Measurements from ENCODE around the gene CFD.
"Not testable (repeated sequence)": the region's sequence is repeated elsewhere in the genome, so short reads cannot be mapped to it uniquely, and the experiment has no call there.

Gene CFD

DNA sequence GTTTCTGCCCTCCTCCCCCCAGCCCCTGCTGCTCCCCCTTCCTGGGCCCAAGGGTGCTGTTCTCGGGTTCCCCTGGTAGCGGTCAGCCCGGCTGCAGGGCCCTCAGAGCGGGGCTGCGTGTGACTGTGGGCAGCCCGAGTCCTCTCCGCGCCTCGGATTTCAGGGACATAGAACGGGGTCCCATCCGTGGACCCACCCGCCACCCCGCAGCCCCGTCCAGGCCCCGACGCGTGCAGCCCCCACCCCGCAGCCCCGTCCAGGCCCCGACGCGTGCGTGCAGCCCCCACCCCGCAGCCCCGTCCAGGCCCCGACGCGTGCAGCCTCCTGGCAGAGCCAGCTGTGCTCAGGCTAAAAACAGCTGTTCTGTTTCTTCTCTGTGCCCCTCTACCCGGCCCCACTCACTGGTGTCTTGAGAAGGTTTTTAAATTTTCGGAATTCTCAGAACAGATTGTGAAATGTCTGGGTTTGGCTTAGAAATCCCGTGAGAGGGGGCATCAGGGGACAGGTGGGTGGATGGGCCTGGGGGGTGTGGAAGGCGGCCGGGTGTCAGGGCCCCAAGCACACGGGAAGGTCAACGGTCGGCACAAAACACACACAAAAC, 24.2 kb upstream of the CFD start:
- H3K4me3 ChIP-seq (ENCODE audit: low read length): no peak overlapping the region
- no peak for TF ChIP-seq ZNF274 (IDR thresholded peaks at IDR 0.05; ENCODE audit: low read depth, low read length)

DNA sequence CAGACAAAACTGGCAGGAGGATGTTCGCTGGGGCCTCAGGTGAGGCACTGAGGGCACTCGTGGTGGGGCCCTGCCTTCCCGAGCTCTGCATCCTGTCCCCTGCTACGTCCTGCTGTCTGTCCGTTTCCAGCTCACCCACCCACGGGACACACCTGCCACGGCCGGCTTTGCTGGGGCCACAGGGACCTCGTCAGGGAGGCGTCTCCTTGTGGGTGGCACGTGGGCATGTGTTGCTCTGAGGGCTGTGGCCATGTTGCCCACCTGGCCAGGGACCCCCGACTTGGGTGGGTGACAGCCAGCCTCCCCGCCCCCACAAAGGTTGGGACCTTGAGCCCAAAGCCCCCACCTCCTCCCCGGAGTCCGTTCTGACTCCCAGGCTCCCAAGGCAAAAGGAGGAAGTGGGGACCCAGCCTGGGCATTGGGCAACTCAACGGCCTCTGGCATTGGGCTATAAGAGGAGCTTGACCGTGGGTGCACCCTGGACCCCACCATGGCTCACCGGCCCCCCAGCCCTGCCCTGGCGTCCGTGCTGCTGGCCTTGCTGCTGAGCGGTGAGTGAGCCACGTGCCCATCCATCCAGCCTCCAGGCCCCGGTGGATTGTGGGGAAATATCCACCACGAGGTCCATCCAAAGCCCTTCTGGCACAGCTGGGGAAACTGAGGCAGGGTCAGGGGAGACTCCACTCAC, 18.8 kb upstream of the CFD start, which contains the start of gene PRTN3:
Gene PRTN3 (plus strand): TSS at position 481 of the 688 bp plus-strand sequence. CDS start 10 bp downstream, at position 491.
- H3K4me3 ChIP-seq (ENCODE audit: low read length): no peak within 1 kb of the TSS
- no peak for TF ChIP-seq ZNF274 (IDR thresholded peaks at IDR 0.05; ENCODE audit: low read depth, low read length)

DNA sequence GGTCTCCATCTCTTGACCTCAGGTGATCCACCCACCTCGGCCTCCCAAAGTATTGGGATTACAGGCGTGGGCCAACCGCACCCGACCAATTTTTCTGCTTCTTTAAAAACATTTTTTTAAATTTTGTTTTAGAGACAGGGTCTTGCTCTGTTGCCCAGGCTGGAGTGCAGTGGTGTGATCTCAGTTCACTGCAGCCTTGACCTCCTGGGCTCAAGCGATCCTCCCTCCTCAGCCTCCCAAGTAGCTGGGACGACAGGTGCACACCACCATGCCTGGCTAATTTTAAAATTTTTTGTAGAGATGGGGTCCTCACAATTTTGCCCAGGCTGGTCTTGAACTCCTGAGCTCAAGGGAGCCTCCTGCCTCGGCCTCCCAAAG, 16.7 kb upstream of the CFD start:
- not testable (repeated sequence) for H3K4me3 ChIP-seq (ENCODE audit: low read length)

DNA sequence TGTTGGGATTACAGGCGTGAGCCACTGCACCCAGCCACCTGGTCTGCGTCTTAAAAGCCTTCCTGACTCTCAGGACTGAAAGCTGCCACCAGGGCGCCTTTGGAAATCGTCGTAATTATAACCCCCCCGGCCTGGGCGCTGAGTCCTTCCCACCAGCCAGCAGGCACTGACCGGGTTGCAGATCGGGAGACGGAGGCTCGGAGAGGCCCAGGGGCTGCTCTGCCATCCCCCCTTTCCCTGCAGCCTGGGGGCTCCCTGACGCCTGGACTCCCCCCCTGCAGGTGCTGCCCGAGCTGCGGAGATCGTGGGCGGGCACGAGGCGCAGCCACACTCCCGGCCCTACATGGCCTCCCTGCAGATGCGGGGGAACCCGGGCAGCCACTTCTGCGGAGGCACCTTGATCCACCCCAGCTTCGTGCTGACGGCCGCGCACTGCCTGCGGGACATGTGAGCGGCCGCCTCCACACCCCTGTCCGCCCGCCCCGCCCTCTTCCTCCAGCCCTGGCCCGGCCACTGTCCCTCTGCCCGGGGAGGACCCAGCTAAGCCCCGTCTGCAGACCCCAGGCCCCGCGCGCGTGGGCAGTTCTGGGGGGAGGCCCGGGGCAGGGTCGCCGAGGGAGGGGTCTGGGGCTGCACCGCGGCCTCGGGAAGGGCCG, 16.2 kb upstream of the CFD start:
- no peak for TF ChIP-seq ZNF274 (IDR thresholded peaks at IDR 0.05; ENCODE audit: low read depth, low read length)
- no peak overlapping the region for H3K4me3 ChIP-seq (ENCODE audit: low read length)

DNA sequence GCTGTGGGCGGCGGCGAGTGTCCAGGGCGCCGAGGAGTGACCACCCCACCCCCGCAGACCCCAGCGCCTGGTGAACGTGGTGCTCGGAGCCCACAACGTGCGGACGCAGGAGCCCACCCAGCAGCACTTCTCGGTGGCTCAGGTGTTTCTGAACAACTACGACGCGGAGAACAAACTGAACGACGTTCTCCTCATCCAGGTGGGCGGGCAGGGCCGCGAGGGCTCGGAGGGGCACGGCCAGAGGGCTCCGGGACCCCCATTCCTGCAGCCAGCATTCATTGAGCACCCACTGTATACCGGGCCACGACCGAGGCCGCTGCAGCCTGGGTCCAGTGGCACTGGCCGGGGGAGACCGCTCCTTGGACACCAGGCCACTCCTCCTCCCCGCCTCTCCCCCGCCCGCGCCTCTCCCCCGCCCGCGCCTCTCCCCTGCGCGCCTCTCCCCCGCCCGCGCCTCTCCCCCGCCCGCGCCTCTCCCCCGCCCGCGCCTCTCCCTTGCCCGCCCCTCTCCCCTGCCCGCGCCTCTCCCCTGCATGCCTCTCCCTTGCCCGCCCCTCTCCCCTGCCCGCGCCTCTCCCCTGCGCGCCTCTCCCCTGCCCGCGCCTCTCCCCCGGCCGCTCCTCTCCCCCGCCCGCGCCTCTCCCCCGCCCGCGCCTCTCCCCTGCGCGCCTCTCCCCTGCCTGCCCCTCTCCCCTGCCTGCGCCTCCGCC, 15.5 kb upstream of the CFD start:
- no peak overlapping the region for H3K4me3 ChIP-seq (ENCODE audit: low read length)
- TF ChIP-seq ZNF274 (IDR thresholded peaks at IDR 0.05; ENCODE audit: low read depth, low read length): no peak

- no peak overlapping the region for H3K4me3 ChIP-seq (ENCODE audit: low read length)
- no peak for TF ChIP-seq ZNF274 (IDR thresholded peaks at IDR 0.05; ENCODE audit: low read depth, low read length)
These were observed 14.9 kb upstream of the CFD start for GRCh38 chr19:844546-844971.

GRCh38 chr19:845707-846521, 13.6 kb upstream of the CFD start:
- TF ChIP-seq ZNF274 (IDR thresholded peaks at IDR 0.05; ENCODE audit: low read depth, low read length): no peak
- H3K4me3 ChIP-seq (ENCODE audit: low read length): no peak overlapping the region

DNA sequence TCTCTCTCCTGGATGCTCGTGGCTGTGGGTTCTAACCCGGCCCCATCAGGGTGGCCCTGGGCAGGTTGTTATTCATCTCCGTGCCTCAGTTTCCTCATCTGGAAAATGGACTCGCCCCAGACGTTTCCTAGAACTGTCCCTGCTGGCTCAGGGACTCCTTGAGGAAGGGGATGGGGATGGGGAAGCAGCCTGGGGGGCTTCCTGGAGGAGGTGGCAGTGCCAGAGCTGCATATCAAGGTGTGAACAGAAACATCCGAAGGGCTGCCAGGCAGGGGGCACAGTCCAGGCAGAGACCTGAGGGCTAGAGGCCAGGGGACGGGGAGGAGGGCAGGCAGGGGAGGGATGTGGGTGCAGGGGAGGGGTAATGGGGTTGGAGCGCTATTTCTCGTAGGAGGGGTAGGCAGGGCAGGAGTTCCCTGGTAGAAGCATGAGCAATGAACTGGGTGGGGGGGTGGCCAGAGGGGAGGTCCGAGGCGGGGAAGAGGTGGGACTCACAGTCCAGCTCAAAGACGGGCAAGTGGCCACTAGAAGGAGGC, 11.0 kb upstream of the CFD start:
- TF ChIP-seq ZNF274 (IDR thresholded peaks at IDR 0.05; ENCODE audit: low read depth, low read length): no peak
- no peak overlapping the region for H3K4me3 ChIP-seq (ENCODE audit: low read length)

- H3K4me3 ChIP-seq (ENCODE audit: low read length): not testable (repeated sequence)
These were observed 10.3 kb upstream of the CFD start for GRCh38 chr19:849195-849594.

DNA sequence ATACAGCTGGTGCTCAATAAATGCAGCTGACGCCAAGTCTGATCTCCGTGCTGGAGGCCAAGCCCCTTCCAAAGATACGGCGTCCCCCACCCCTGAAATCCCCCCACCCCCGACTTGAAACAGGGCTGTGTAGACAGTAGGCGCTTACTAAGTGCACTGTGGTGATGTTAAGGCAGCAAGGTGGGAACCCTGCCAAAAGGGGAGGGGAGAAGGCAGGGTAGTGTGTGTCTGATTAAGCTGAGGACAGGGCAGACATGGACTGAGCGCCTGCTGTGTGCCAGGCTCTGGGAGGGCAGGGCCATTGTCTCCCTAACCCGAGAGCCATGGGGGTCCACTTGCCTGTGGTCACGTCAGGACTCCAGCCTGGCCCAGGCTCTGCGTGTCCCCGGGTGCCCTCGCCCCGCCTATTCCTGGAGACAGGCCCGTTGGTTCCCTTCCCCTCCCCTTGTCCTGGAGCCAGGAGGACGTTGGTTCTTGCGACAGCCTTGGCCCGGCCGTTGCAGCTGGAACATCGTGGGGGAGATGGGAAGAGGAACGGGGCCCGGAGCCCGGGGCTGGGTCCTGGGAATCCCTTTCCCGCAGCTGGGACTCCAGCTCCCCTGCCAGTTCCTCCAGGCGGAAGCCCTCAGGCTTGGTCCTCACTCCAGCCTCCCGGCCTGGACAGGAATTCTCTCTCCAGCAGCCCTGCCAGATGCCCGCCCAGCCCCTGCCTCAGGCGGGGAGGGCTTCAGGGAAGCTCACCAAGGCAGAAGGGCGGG, 9.1 kb upstream of the CFD start:
- TF ChIP-seq ZNF274 (IDR thresholded peaks at IDR 0.05; ENCODE audit: low read depth, low read length): no peak
- H3K4me3 ChIP-seq (ENCODE audit: low read length): no peak overlapping the region

GRCh38 chr19:850979-851335, 8.5 kb upstream of the CFD start:
- TF ChIP-seq ZNF274 (IDR thresholded peaks at IDR 0.05; ENCODE audit: low read depth, low read length): no peak
- H3K4me3 ChIP-seq (ENCODE audit: low read length): no peak overlapping the region

- no peak for TF ChIP-seq ZNF274 (IDR thresholded peaks at IDR 0.05; ENCODE audit: low read depth, low read length)
- H3K4me3 ChIP-seq (ENCODE audit: low read length): no peak within 1 kb of the TSS
These were observed 7.1 kb upstream of the CFD start, which contains the start of gene ELANE for GRCh38 chr19:852136-853013. ELANE (plus strand) TSS chr19:852303; CDS start chr19:852329, 26 bp downstream.
